ENCODE measurements around the gene AKNA. TPM values are rescaled to one million over a fixed set of nuclear protein-coding genes. Genes with fewer than 3 reads are reported as not detected.

The AKNA gene
- total RNA-seq, 1 experiment from 2014 or later: 10.1 TPM

- H3K27ac ChIP-seq (ENCODE audit: low read length): no peak overlapping the region
- intact Hi-C loops (cut with micrococcal nuclease; ENCODE audit: unreplicated experiment): no loop called here
- ATAC-seq: no peak
Measured at GRCh38 chr9:114316605-114317230, 71.1 kb downstream of the AKNA start.

GRCh38 chr9:114315723-114316363, 71.9 kb downstream of the AKNA start:
- Histone ChIP-seq H3K36me3 (ENCODE audit: control insufficient read depth, insufficient read depth, low read length) (no peaks in the 10 kb centered on the region), H3K27me3 (ENCODE audit: control insufficient read depth, insufficient read depth, low read length) (no peaks in the 10 kb centered on the region), H3K27ac (ENCODE audit: low read length) (no peak overlapping the region), H3K4me3 (ENCODE audit: low read depth in 2 of 2, low read length in 2 of 2) (no peak overlapping the region), H3K9me3 (ENCODE audit: control insufficient read depth, insufficient read depth, low read depth, low read length) (no peaks in the 10 kb centered on the region), H3K4me1 (ENCODE audit: control insufficient read depth, insufficient read depth, low read length) (no peaks in the 10 kb centered on the region)
- ChIA-PET CTCF (no interaction called here), POLR2A (no interaction called here)
- no peak for TF ChIP-seq REST (IDR thresholded peaks at IDR 0.05; ENCODE audit: insufficient read depth in 1 of 2, low read depth in 2 of 2, low read length in 1 of 2)
- TF ChIP-seq POLR2AphosphoS5 (IDR thresholded peaks at IDR 0.05; ENCODE audit: low read depth, low read length): no peak
- no peak for TF ChIP-seq TCF7L2 (IDR thresholded peaks at IDR 0.05; ENCODE audit: low read depth, low read length)
- TF ChIP-seq SIN3A (IDR thresholded peaks at IDR 0.05; ENCODE audit: borderline replicate concordance, insufficient read depth, low read depth, low read length): no peak
- TF ChIP-seq, protein P1, sequence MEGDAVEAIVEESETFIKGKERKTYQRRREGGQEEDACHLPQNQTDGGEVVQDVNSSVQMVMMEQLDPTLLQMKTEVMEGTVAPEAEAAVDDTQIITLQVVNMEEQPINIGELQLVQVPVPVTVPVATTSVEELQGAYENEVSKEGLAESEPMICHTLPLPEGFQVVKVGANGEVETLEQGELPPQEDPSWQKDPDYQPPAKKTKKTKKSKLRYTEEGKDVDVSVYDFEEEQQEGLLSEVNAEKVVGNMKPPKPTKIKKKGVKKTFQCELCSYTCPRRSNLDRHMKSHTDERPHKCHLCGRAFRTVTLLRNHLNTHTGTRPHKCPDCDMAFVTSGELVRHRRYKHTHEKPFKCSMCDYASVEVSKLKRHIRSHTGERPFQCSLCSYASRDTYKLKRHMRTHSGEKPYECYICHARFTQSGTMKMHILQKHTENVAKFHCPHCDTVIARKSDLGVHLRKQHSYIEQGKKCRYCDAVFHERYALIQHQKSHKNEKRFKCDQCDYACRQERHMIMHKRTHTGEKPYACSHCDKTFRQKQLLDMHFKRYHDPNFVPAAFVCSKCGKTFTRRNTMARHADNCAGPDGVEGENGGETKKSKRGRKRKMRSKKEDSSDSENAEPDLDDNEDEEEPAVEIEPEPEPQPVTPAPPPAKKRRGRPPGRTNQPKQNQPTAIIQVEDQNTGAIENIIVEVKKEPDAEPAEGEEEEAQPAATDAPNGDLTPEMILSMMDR (IDR thresholded peaks at IDR 0.05): no peak
- intact Hi-C loops (cut with micrococcal nuclease; ENCODE audit: unreplicated experiment): no loop called here
- in situ Hi-C loops (cut with HindIII; ENCODE audit: low pct_unique_long_range_greater_than_20kb, low sequenced_read_pairs): no loop called here
- DNase-seq (ENCODE audit: low read depth, low spot score) (no peak), ATAC-seq (no peak)
- no TSS peak for BruUV-seq (replicated peaks)

More at GRCh38 chr9:114316605-114317230, 71.1 kb downstream of the AKNA start:
- in situ Hi-C loops (cut with HindIII; ENCODE audit: low pct_unique_long_range_greater_than_20kb, low sequenced_read_pairs): no loop called here
- TF ChIP-seq TCF7L2 (IDR thresholded peaks at IDR 0.05; ENCODE audit: low read depth, low read length) (no peak), REST (IDR thresholded peaks at IDR 0.05; ENCODE audit: insufficient read depth in 1 of 2, low read depth in 2 of 2, low read length in 1 of 2) (no peak), POLR2AphosphoS5 (IDR thresholded peaks at IDR 0.05; ENCODE audit: low read depth, low read length) (no peak), SIN3A (IDR thresholded peaks at IDR 0.05; ENCODE audit: borderline replicate concordance, insufficient read depth, low read depth, low read length) (no peak)
- TF ChIP-seq, protein P1 (IDR thresholded peaks at IDR 0.05): no peak
- Histone ChIP-seq H3K27me3 (ENCODE audit: control insufficient read depth, insufficient read depth, low read length) (no peaks in the 10 kb centered on the region), H3K4me3 (ENCODE audit: low read depth in 2 of 2, low read length in 2 of 2) (no peak overlapping the region), H3K36me3 (ENCODE audit: control insufficient read depth, insufficient read depth, low read length) (no peaks in the 10 kb centered on the region), H3K4me1 (ENCODE audit: control insufficient read depth, insufficient read depth, low read length) (no peaks in the 10 kb centered on the region), H3K9me3 (ENCODE audit: control insufficient read depth, insufficient read depth, low read depth, low read length) (no peaks in the 10 kb centered on the region)
- CTCF ChIA-PET: no interaction called here
- POLR2A ChIA-PET: interaction anchor here (0.6 kb wide), 1 partner anchor 119 kb away, joined by 4 read pairs; no protein-coding TSS in a partner anchor
- BruUV-seq (replicated peaks): no TSS peak
- DNase-seq (ENCODE audit: low read depth, low spot score): no peak
